OCI-LY7 (cell line): ENCODE data around the gene DUOX2. TPM values are rescaled to one million over a fixed set of nuclear protein-coding genes. Genes with fewer than 3 reads are reported as not detected.

Source experiments
- BruUV-seq: library from RNA; stranded (reverse); fragments of 400-500 nt; replicated peaks from 2 replicates; lab custom pipeline; 2021; lab: Mats Ljungman, UMichigan
- CTCF ChIA-PET: fragments of 300-600 bp; sonication (Branson Sonifier 250); formaldehyde crosslinking; loops from one replicate; lab custom pipeline; 2022; ENCODE audit warnings: antibody characterized with exemption; ENCODE audit not compliant: unreplicated experiment; lab: Charles Lee
- POLR2A ChIA-PET: fragments of 300-600 bp; sonication (Branson Sonifier 250); formaldehyde crosslinking; loops from one replicate; lab custom pipeline; 2022; ENCODE audit warnings: antibody characterized with exemption; lab: Charles Lee
- DNase-seq: peaks from one replicate; pipeline ENCODE4 v3.0.0-alpha.2; 2015; ENCODE audit warnings: low spot score
- H2AFZ ChIP-seq: fragments of 200-600 bp; sonication (generic), shearing (Covaris generic); 2 replicates; pipeline ENCODE4 v1.6.1; 2014; ENCODE audit warnings: mild to moderate bottlenecking, antibody characterized with exemption, low read length, moderate library complexity
- H3K27ac ChIP-seq: fragments of 200-600 bp; sonication (generic); 2 replicates; pipeline ENCODE4 v1.5.1; 2014; ENCODE audit warnings: mixed run types, low read depth, mild to moderate bottlenecking, moderate library complexity, low read length, inconsistent platforms; ENCODE audit not compliant: poor library complexity, severe bottlenecking
- H3K36me3 ChIP-seq: fragments of 200-600 bp; sonication (generic); 2 replicates; pipeline ENCODE4 v1.6.1; 2014; ENCODE audit warnings: mild to moderate bottlenecking, antibody characterized with exemption, low read length, moderate library complexity, mixed read lengths; ENCODE audit not compliant: insufficient read depth
- H3K4me1 ChIP-seq: fragments of 200-600 bp; sonication (generic); 2 replicates; pipeline ENCODE4 v1.5.1; 2014; ENCODE audit warnings: mild to moderate bottlenecking, low read length; ENCODE audit not compliant: insufficient read depth, poor library complexity, severe bottlenecking
- H3K4me2 ChIP-seq: fragments of 200-600 bp; sonication (generic); 2 replicates; pipeline ENCODE4 v1.6.1; 2014; ENCODE audit warnings: mild to moderate bottlenecking, low read length
- H3K4me3 ChIP-seq: fragments of 200-600 bp; sonication (generic); 2 replicates; pipeline ENCODE4 v1.5.1; 2014; ENCODE audit warnings: mild to moderate bottlenecking, low read depth, low read length; ENCODE audit not compliant: poor library complexity, severe bottlenecking
- H3K79me2 ChIP-seq: fragments of 200-600 bp; sonication (generic); 2 replicates; pipeline ENCODE4 v1.6.1; 2016; ENCODE audit warnings: low read depth, mild to moderate bottlenecking, low read length, moderate library complexity, mixed read lengths; ENCODE audit not compliant: insufficient read depth
- H3K9me2 ChIP-seq: fragments of 200-600 bp; sonication (generic); 2 replicates; pipeline ENCODE4 v1.6.1; 2016; ENCODE audit warnings: mild to moderate bottlenecking, low read length, mixed read lengths; ENCODE audit not compliant: insufficient read depth
- H3K9me3 ChIP-seq: fragments of 200-600 bp; sonication (generic); 2 replicates; pipeline ENCODE4 v1.6.1; 2014; ENCODE audit warnings: mild to moderate bottlenecking, mixed run types, low read length, mixed read lengths
- H4K20me1 ChIP-seq: fragments of 200-600 bp; sonication (generic); 2 replicates; pipeline ENCODE4 v1.6.1; 2014; ENCODE audit warnings: mild to moderate bottlenecking, antibody characterized with exemption, low read length, moderate library complexity, mixed read lengths; ENCODE audit not compliant: insufficient read depth
- EZH2phosphoT487 ChIP-seq: fragments of 200-600 bp; sonication (generic); IDR thresholded peaks from 2 replicates; pipeline ENCODE4 v1.6.1; 2018; ENCODE audit warnings: low read depth, borderline replicate concordance, mild to moderate bottlenecking, mixed run types, antibody characterized with exemption, low read length, moderate library complexity, mixed read lengths
- intact Hi-C: fragments of 100-400 bp; cut with micrococcal nuclease; formaldehyde crosslinking; loops from one replicate; pipeline ENCODE4 v1.10.0; 2022; ENCODE audit not compliant: unreplicated experiment
- total RNA-seq, 2 experiments: library from RNA; depleted of rRNA in 1 of 2; stranded (reverse); fragments of >200 nt in 1 of 2; shearing (Covaris generic) in 1 of 2; gene quantifications; 2 replicates each; pipeline ENCODE4 v1.2.3, GENCODE V29; 2014 to 2022
- TF ChIP-seq, protein P1 (sequence below): fragments of 200-600 bp; sonication (generic); conservative IDR thresholded peaks from 2 replicates; pipeline ENCODE4 v1.5.1; 2014; ENCODE audit warnings: mild to moderate bottlenecking, antibody characterized with exemption, low read length, moderate library complexity, mixed read lengths

DUOX2 gene
- total RNA-seq, 2 experiments from 2014 or later, result 0.03 to 0.06 TPM

DNA sequence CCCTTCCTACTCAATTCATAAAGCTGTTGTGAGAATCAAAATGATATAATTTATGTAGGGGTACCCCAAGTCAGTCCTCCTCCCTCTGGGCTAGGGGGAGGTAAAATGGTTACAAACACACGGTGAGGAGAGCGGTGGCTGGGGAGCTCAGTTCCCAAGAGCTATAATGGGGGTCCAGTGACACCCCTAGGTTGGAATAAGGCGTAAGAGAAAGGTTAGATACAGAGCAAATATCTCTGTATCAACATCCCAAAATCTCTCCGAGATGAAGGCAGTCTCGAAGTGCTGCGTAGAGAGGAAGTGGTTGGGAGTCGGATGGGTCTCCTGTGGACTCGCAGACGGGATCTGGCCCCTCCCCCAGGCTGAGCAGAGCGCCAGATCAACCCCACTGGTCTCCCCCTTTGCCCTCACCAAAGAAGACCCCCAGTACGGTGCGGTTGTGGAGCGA lies 1.8 kb downstream of the DUOX2 start:
- Histone ChIP-seq H4K20me1 (no peaks in the 10 kb centered on the region), H3K79me2 (no peaks in the 10 kb centered on the region), H3K9me3 (no peaks in the 10 kb centered on the region), H2AFZ (no peak overlapping the region), H3K9me2 (no peaks in the 10 kb centered on the region), H3K36me3 (no peaks in the 10 kb centered on the region), H3K4me1 (no peaks in the 10 kb centered on the region), H3K4me2 (no peak overlapping the region), H3K27ac (no peak overlapping the region), H3K4me3 (no peak overlapping the region)
- BruUV-seq, result no TSS peak
- intact Hi-C loops, result no loop called here
- TF ChIP-seq, protein P1, sequence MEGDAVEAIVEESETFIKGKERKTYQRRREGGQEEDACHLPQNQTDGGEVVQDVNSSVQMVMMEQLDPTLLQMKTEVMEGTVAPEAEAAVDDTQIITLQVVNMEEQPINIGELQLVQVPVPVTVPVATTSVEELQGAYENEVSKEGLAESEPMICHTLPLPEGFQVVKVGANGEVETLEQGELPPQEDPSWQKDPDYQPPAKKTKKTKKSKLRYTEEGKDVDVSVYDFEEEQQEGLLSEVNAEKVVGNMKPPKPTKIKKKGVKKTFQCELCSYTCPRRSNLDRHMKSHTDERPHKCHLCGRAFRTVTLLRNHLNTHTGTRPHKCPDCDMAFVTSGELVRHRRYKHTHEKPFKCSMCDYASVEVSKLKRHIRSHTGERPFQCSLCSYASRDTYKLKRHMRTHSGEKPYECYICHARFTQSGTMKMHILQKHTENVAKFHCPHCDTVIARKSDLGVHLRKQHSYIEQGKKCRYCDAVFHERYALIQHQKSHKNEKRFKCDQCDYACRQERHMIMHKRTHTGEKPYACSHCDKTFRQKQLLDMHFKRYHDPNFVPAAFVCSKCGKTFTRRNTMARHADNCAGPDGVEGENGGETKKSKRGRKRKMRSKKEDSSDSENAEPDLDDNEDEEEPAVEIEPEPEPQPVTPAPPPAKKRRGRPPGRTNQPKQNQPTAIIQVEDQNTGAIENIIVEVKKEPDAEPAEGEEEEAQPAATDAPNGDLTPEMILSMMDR, result no peak
- TF ChIP-seq EZH2phosphoT487, result no peak
- no peak for DNase-seq
- CTCF ChIA-PET, result no interaction called here
- POLR2A ChIA-PET, result no interaction called here

DNA sequence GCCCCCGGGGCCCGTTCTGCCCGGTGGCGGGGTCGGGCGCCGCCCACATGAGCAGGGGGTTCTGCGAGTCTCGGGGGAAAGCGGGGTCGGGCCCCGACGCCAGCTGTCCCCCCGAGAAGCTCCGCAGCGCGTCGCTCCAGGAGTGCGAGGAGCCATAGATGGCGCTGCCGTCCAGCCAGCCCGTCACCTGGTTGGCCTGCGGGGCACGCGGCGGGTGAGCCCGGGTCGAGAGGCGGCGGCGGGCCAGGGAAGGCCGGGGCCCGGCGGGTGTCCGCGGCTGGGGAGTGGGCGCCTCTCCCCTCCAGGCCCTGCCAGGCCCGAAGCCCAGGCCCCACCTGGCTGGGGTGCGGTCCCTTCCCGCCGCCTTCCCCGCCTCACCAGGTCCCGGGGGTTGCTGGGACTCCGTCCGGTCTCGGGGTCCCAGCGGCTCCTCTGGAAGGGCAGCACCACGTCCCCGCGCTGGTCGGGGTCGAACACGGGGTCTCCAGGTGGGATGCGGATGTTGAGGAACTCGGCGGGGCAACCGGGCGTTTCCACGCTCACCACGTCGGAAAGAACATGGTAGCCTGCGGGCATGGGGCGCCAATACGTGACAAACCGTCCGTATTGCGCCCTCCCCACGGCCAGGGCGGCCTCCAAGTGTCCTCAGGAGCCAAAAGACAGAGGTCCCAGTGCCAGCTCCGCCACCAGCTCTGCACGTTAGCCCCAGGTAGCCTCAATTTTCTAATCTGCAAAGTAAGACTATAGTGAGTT lies 2.4 kb downstream of the DUOX2 start:
- no peaks in the 10 kb centered on the region for H3K9me2 ChIP-seq
- no peak overlapping the region for H3K4me2 ChIP-seq
- POLR2A ChIA-PET, result no interaction called here
- intact Hi-C loops, result no loop called here
- H3K36me3 ChIP-seq, result no peaks in the 10 kb centered on the region
- H2AFZ ChIP-seq, result no peak overlapping the region
- no peak for TF ChIP-seq EZH2phosphoT487
- TF ChIP-seq, protein P1, result no peak
- H4K20me1 ChIP-seq, result no peaks in the 10 kb centered on the region
- no TSS peak for BruUV-seq
- no peak for DNase-seq
- H3K4me1 ChIP-seq, result no peaks in the 10 kb centered on the region
- no peaks in the 10 kb centered on the region for H3K79me2 ChIP-seq
- H3K9me3 ChIP-seq, result no peaks in the 10 kb centered on the region
- no peak overlapping the region for H3K27ac ChIP-seq
- CTCF ChIA-PET, result no interaction called here
- no peak overlapping the region for H3K4me3 ChIP-seq

DNA sequence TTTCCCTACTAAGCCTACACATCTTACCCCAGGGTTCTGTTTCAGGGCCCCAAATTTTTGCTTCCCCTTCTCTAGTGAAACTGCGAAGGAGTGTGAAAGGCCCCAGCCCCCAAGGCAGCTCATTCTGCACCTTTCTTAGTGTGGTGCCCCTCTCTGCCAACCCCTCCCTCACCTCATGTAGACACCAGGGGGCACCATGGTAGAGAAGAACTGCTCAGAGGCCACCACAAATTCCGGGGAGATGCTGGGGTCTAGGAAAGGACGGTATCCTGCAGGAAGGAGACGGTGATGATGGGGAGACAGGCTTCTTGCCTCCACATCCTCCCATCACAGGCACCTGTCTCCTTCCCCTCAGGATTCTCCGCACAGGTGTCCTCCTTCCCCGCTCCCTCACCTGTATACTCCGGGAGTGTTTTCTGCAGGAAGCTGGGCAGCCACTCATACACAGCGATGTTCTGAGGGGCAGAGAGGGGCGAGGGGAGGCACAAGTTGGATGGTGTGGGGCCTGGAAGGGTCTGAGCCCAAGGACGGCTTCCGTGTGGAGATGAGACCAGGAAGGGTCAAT lies 3.6 kb downstream of the DUOX2 start:
- CTCF ChIA-PET, result interaction anchor here (1.7 kb wide), 1 partner anchor 8 kb away, joined by 6 read pairs; no protein-coding TSS in a partner anchor
- Histone ChIP-seq H3K79me2 (no peaks in the 10 kb centered on the region), H3K9me2 (no peaks in the 10 kb centered on the region), H3K4me3 (no peak overlapping the region), H3K4me2 (no peak overlapping the region), H3K9me3 (no peaks in the 10 kb centered on the region), H4K20me1 (no peaks in the 10 kb centered on the region), H3K36me3 (no peaks in the 10 kb centered on the region), H2AFZ (no peak overlapping the region), H3K4me1 (no peaks in the 10 kb centered on the region), H3K27ac (no peak overlapping the region)
- no TSS peak for BruUV-seq
- POLR2A ChIA-PET, result no interaction called here
- intact Hi-C loops, result no loop called here
- no peak for DNase-seq
- no peak for TF ChIP-seq EZH2phosphoT487
- TF ChIP-seq, protein P1, result no peak
